DMS 273 treated with DMSO at 0.1 percent for 48 hours (cell line): ENCODE measurements around the gene POU6F2.

Source experiments
- DNase-seq: peaks from one replicate; lab custom pipeline; 2025; lab: John Stamatoyannopoulos, UW

The POU6F2 gene

GRCh38 chr7:39509436-39509835 is 531.7 kb downstream of the POU6F2 start:
- DNase-seq, result no peak

DNA sequence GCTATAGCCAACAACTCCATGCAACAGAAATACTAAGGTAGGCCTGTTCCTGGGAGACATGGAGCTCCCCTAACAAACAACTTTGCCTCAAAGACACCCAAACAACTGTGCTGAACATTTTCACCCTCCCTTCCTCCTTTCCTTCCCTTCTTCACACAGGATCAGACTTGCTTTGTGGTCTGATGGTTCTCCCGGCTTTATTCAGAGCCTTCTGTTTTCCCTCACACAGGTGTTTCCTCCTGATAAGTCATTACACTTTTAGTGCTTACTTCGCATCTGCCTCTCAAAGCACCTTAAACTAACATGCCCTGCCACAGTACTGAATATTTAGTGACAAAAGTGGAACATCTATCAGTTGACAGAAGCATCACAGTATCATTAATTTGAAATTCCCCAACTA is 532.2 kb downstream of the POU6F2 start:
- DNase-seq, result no peak

DNA sequence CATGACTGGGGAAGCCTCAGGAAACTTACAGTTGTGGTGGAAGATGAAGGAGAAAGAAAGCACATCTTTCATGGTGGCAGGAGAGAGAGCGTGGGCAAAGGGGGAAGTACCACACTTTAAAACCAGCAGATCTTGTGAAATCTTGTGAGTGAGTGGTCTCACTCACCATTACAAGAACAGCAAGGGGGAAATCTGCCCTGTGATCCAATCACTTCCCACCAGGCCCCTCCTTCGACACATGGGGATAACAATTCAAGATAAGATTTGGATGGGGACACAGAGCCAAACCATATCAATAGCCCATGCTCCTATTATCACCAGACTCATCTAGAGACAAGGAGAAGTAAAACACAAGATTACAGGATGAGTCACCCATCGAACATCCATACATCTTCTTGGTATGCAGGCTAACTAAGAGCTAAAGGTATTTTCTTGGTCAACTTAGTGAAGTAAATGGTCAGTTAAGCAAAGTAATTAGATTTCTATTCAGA is 533.2 kb downstream of the POU6F2 start:
- no peak for DNase-seq

- no peak for DNase-seq
These were observed 538.0 kb downstream of the POU6F2 start for GRCh38 chr7:39515534-39516228.

DNA sequence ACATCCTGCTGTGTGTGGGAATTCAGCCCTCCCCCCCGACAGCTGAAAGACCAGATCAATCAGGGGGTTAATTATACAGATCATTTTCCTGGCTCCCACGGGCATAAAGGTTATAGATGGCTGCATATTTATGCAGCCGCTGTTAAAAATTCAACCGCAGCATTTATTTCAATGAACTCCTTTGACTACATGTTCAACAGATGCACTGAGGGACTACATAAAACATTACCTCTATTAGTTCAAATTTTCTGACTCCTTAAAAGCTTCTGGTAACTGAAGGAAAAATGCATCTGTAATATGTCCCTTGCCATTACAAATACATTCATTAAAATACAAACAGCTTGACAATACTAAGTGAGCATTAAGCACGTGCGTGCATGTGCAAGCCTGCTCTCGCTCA is 538.8 kb downstream of the POU6F2 start:
- no peak for DNase-seq

DNA sequence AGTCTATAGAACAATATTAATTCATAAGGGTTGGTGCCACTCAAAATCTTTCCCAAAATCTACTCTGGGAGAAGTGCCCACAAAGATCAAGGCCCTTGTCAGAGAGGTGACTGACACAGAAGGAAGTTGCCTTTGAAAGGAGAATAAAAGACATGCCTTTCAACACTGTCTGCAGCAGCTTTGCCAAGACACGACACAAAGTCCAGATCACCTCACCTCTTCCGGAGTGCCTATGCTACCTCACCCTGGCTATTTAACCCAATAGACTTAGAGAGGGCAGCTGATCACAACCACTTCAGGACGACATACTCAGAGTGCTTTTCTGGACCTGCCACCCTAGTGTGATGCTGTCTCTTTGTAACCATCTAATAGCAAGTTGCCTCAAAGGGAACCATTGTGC is 539.5 kb downstream of the POU6F2 start:
- DNase-seq, result no peak
